ENCODE data around the gene GFRAL. TPM values are rescaled to one million over a fixed set of nuclear protein-coding genes. Genes with fewer than 3 reads are reported as not detected.

GFRAL gene
- not detected for total RNA-seq
- long read RNA-seq = 0 reads

DNA sequence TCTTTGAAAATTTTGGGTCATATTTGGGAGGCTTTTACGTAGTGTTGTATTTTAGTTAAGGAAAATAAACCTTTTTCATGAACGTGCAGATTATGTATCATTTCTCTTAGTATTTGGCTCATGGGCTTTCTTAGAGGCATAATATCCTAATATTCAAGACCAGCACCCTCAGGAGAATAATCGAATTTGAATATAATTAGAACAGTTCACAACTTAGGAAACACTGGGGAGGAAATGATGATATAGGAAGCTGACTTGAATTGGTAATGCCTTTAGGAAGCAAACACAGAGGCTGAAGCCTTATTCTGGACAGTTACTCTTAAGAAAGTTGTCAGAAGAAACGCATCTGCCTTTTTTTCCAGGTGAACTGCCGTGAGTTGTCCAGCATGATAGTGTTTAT lies at the start of gene GFRAL:
Gene GFRAL (plus strand): TSS at position 301 of the 400 bp plus-strand sequence. CDS start 86 bp downstream, at position 387.
- DNase-seq (no peak), ATAC-seq (no peak)
- Histone ChIP-seq H3K9me3 (no peaks in the 10 kb centered on the region), H3K27ac (no peak within 1 kb of the TSS), H3K27me3 (no peaks in the 10 kb centered on the region), H3K36me3 (no peaks in the 10 kb centered on the region), H3K4me1 (no peaks in the 10 kb centered on the region), H3K4me3 (no peak within 1 kb of the TSS)
- intact Hi-C loops (cut with DNase I) = no loop called here
- TF ChIP-seq, protein P1, sequence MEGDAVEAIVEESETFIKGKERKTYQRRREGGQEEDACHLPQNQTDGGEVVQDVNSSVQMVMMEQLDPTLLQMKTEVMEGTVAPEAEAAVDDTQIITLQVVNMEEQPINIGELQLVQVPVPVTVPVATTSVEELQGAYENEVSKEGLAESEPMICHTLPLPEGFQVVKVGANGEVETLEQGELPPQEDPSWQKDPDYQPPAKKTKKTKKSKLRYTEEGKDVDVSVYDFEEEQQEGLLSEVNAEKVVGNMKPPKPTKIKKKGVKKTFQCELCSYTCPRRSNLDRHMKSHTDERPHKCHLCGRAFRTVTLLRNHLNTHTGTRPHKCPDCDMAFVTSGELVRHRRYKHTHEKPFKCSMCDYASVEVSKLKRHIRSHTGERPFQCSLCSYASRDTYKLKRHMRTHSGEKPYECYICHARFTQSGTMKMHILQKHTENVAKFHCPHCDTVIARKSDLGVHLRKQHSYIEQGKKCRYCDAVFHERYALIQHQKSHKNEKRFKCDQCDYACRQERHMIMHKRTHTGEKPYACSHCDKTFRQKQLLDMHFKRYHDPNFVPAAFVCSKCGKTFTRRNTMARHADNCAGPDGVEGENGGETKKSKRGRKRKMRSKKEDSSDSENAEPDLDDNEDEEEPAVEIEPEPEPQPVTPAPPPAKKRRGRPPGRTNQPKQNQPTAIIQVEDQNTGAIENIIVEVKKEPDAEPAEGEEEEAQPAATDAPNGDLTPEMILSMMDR (IDR thresholded peaks at IDR 0.05) = no peak

DNA sequence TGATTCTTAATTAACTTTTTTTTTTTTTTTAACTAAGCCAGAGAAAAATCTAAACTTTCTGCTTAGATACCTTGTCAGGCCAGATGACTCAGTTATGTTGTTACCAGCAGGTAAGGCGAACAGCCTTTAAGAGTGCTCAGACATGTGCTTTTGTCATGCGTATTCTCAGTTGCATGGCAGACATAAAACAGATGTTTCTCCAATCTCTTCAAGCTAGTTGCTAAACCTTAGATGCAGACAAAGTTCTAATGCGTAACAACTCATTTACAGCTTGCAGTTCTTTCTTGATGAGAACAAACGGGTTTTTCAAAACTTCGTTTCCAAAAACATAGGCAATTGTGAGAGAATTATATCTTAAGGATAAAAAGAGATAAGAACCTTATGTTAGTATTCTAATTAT lies 49.6 kb upstream of the GFRAL start:
- H3K27ac ChIP-seq = no peak overlapping the region
- H3K36me3 ChIP-seq = no peaks in the 10 kb centered on the region
- intact Hi-C loops (cut with DNase I) = no loop called here

GRCh38 chr6:55281215-55281614 lies 46.1 kb upstream of the GFRAL start:
- TF ChIP-seq, protein P1 (IDR thresholded peaks at IDR 0.05) = no peak
- ATAC-seq (no peak), DNase-seq (no peak)

More for the DNA sequence above, 49.6 kb upstream of the GFRAL start:
- H3K27me3 ChIP-seq = no peaks in the 10 kb centered on the region
- no peaks in the 10 kb centered on the region for H3K9me3 ChIP-seq
- H3K4me1 ChIP-seq = no peaks in the 10 kb centered on the region
- TF ChIP-seq, protein P1 (IDR thresholded peaks at IDR 0.05) = no peak
- ATAC-seq = no peak
- DNase-seq = no peak
- H3K4me3 ChIP-seq = no peak overlapping the region

GRCh38 chr6:55282115-55282514 lies 45.2 kb upstream of the GFRAL start:
- DNase-seq (no peak), ATAC-seq (peak; percentile 74)
- intact Hi-C loops (cut with DNase I) = no loop called here
- Histone ChIP-seq H3K27ac (no peak overlapping the region), H3K9me3 (no peaks in the 10 kb centered on the region), H3K4me3 (no peak overlapping the region), H3K27me3 (no peaks in the 10 kb centered on the region), H3K4me1 (no peaks in the 10 kb centered on the region), H3K36me3 (no peaks in the 10 kb centered on the region)
- TF ChIP-seq, protein P1 (IDR thresholded peaks at IDR 0.05) = no peak

More at GRCh38 chr6:55281215-55281614, 46.1 kb upstream of the GFRAL start:
- Histone ChIP-seq H3K4me1 (no peaks in the 10 kb centered on the region), H3K4me3 (no peak overlapping the region), H3K27me3 (no peaks in the 10 kb centered on the region), H3K36me3 (no peaks in the 10 kb centered on the region), H3K27ac (no peak overlapping the region), H3K9me3 (no peaks in the 10 kb centered on the region)
- intact Hi-C loops (cut with DNase I) = no loop called here

DNA sequence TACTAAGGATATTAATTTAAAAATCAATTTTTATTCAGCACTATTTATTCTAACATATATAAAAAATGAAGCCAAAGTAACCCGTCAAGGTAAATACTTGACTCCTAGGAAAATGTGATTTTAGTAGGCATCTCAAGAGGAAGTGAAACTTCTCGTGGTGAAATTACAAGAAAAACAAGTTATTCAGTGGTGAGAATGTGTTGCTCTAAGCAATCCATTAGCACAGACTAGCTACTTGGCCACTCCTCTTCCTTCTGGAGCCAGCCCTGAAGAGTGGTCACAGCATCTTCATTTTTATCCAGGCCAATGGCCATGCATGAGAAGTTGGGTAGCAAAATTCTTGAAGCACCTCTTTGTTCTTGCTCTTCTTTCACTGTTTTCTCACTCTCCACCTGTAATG lies 40.4 kb upstream of the GFRAL start:
- no peaks in the 10 kb centered on the region for H3K27me3 ChIP-seq
- TF ChIP-seq, protein P1 (IDR thresholded peaks at IDR 0.05) = no peak
- DNase-seq (no peak), ATAC-seq (no peak)
- no peaks in the 10 kb centered on the region for H3K9me3 ChIP-seq
- intact Hi-C loops (cut with DNase I) = no loop called here
- H3K36me3 ChIP-seq = no peaks in the 10 kb centered on the region
- no peak overlapping the region for H3K4me3 ChIP-seq
- H3K27ac ChIP-seq = no peak overlapping the region
- no peaks in the 10 kb centered on the region for H3K4me1 ChIP-seq

- no peaks in the 10 kb centered on the region for H3K4me1 ChIP-seq
- intact Hi-C loops (cut with DNase I) = no loop called here
- H3K27ac ChIP-seq = no peak overlapping the region
- H3K36me3 ChIP-seq = no peaks in the 10 kb centered on the region
- no peaks in the 10 kb centered on the region for H3K27me3 ChIP-seq
- no peaks in the 10 kb centered on the region for H3K9me3 ChIP-seq
- TF ChIP-seq, protein P1 (IDR thresholded peaks at IDR 0.05) = no peak
- no peak for DNase-seq
- no peak for ATAC-seq
- no peak overlapping the region for H3K4me3 ChIP-seq
Measured at GRCh38 chr6:55290736-55291135, 36.5 kb upstream of the GFRAL start.

Data from upper lobe of right lung (tissue), 1 donor.